Neural cell (in vitro differentiated cells): ENCODE data around the gene SLC30A4. TPM values are rescaled to one million over a fixed set of nuclear protein-coding genes. Genes with fewer than 3 reads are reported as not detected.
"Not testable (repeated sequence)": the region's sequence is repeated elsewhere in the genome, so short reads cannot be mapped to it uniquely, and the experiment has no call there.

Source experiments
- H2AFZ ChIP-seq: fragments of 200-600, 300-800 bp; sonication (generic), shearing (Covaris generic); 2 replicates; pipeline ENCODE4 v1.6.0; 2014; ENCODE audit warnings: low read depth, mild to moderate bottlenecking, antibody characterized with exemption, low read length, moderate library complexity
- H3F3A ChIP-seq: fragments of 200-600 bp; shearing (Covaris generic); 2 replicates; pipeline ENCODE4 v1.6.1; 2016; ENCODE audit warnings: mild to moderate bottlenecking, moderate library complexity, mixed read lengths, antibody characterized with exemption, low read length; ENCODE audit not compliant: insufficient read depth, poor library complexity, severe bottlenecking
- H3K27ac ChIP-seq: fragments of 200-600, 300-800 bp; sonication (generic), shearing (Covaris generic); 2 replicates; pipeline ENCODE4 v1.5.1; 2014; ENCODE audit warnings: mild to moderate bottlenecking, low read length, moderate library complexity
- H3K27me3 ChIP-seq: fragments of 300-800, 200-600 bp; sonication (generic), shearing (Covaris generic); 2 replicates; pipeline ENCODE4 v1.6.0; 2014; ENCODE audit warnings: mild to moderate bottlenecking, low read depth, low read length, moderate library complexity; ENCODE audit not compliant: insufficient read depth
- H3K36me3 ChIP-seq: fragments of 300-800, 200-600 bp; sonication (generic), shearing (Covaris generic); 2 replicates; pipeline ENCODE4 v1.5.1; 2014; ENCODE audit warnings: mild to moderate bottlenecking, antibody characterized with exemption, low read length, moderate library complexity; ENCODE audit not compliant: insufficient read depth
- H3K4me2 ChIP-seq: fragments of 300-800, 200-600 bp; sonication (generic), shearing (Covaris generic); 2 replicates; pipeline ENCODE4 v1.6.0; 2014; ENCODE audit warnings: mild to moderate bottlenecking, low read length
- H3K4me3 ChIP-seq: fragments of 300-800, 200-600 bp; sonication (generic), shearing (Covaris generic); 2 replicates; pipeline ENCODE4 v1.5.1; 2014; ENCODE audit warnings: mild to moderate bottlenecking, low read length, moderate library complexity
- H3K79me2 ChIP-seq: fragments of 200-600 bp; shearing (Covaris generic); replicated peaks from 2 replicates; pipeline ENCODE4 v1.6.0; 2014; ENCODE audit warnings: mild to moderate bottlenecking, low read length, moderate library complexity; ENCODE audit not compliant: insufficient read depth
- H3K9ac ChIP-seq: fragments of 300-800, 200-600 bp; sonication (generic), shearing (Covaris generic); 2 replicates; pipeline ENCODE4 v1.6.1; 2016; ENCODE audit warnings: mild to moderate bottlenecking, low read length, mixed read lengths
- H3K9me2 ChIP-seq: fragments of 200-600 bp; shearing (Covaris generic); 2 replicates; pipeline ENCODE4 v1.6.1; 2016; ENCODE audit warnings: mild to moderate bottlenecking, low read length, mixed read lengths; ENCODE audit not compliant: insufficient read depth
- H3K9me3 ChIP-seq: fragments of 200-600, 300-800 bp; sonication (generic), shearing (Covaris generic); 2 replicates; pipeline ENCODE4 v1.6.1; 2016; ENCODE audit warnings: mild to moderate bottlenecking, mixed run types, low read length, moderate library complexity, mixed read lengths
- H4K20me1 ChIP-seq: fragments of 200-600 bp; shearing (Covaris generic); 2 replicates; pipeline ENCODE4 v1.6.1; 2016; ENCODE audit warnings: mild to moderate bottlenecking, mixed run types; ENCODE audit not compliant: insufficient read depth
- EP300 ChIP-seq: fragments of 450-650 bp; conservative IDR thresholded peaks from 2 replicates; pipeline ENCODE4 v1.6.1; 2014; ENCODE audit warnings: antibody characterized with exemption, mild to moderate bottlenecking, moderate library complexity; ENCODE audit not compliant: poor library complexity, severe bottlenecking
- EZH2 ChIP-seq: fragments of 200-600, 300-800 bp; shearing (Covaris generic), sonication (generic); IDR thresholded peaks from 2 replicates; pipeline ENCODE4 v1.6.1; 2014; ENCODE audit warnings: antibody characterized with exemption, low read length, borderline replicate concordance, mild to moderate bottlenecking; ENCODE audit not compliant: insufficient read depth, poor library complexity, severe bottlenecking
- MXI1 ChIP-seq: fragments of 450-650 bp; conservative IDR thresholded peaks from 2 replicates; pipeline ENCODE4 v1.6.1; 2014; ENCODE audit warnings: antibody characterized with exemption, mild to moderate bottlenecking; ENCODE audit not compliant: poor library complexity, severe bottlenecking
- POLR2AphosphoS5 ChIP-seq: IDR thresholded peaks from 2 replicates; pipeline ENCODE4 v1.6.1; 2012
- RAD21 ChIP-seq: fragments of 450-650 bp; conservative IDR thresholded peaks from 2 replicates; pipeline ENCODE4 v1.6.1; 2014; ENCODE audit warnings: antibody characterized with exemption, mild to moderate bottlenecking, moderate library complexity
- SMC3 ChIP-seq: fragments of 450-650 bp; conservative IDR thresholded peaks from 2 replicates; pipeline ENCODE4 v1.6.1; 2014; ENCODE audit warnings: antibody characterized with exemption, mild to moderate bottlenecking, moderate library complexity; ENCODE audit not compliant: poor library complexity
- TAF1 ChIP-seq: IDR thresholded peaks from 2 replicates; pipeline ENCODE4 v1.6.1; 2012; ENCODE audit warnings: low read depth
- polyA plus RNA-seq: library from polyadenylated mRNA; depleted of rRNA; stranded (reverse); fragments of >200 nt; gene quantifications from 2 replicates; pipeline ENCODE4 v1.2.3, GENCODE V29; 2014
- TF ChIP-seq, protein P1 (sequence below): fragments of 450-650 bp; IDR thresholded peaks from 2 replicates; pipeline ENCODE4 v1.5.1; 2014; ENCODE audit warnings: antibody characterized with exemption, mild to moderate bottlenecking, moderate library complexity; ENCODE audit not compliant: poor library complexity, severe bottlenecking
- TF ChIP-seq, protein P2 (sequence below): IDR thresholded peaks from 2 replicates; pipeline ENCODE4 v1.6.1; 2012; ENCODE audit warnings: borderline replicate concordance

The SLC30A4 gene
- polyA plus RNA-seq, 1 donor from 2014 or later: 6.7 TPM

DNA sequence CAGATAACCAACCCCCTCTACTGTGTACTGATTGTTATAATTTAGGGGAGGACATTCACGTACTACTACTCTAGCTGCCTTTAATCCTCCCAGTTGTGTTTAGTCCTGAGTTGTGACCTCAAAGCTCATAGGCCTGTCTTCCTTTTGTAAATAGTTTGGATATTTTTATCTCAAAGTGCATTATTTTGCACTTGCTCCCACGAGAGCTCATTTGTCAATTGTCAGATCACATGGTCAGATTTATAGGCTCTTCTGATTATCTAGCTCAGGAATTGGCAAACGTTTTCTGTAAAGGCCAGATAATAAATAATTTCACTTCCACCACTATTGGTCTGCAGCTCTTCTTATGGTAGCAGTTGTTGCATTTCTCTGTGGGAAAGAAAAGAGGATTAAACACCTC, 14.4 kb upstream of the SLC30A4 start:
- Histone ChIP-seq H3K36me3 (no peaks in the 10 kb centered on the region), H3K9me3 (no peaks in the 10 kb centered on the region), H3K79me2 (no peaks in the 10 kb centered on the region), H3K27me3 (no peaks in the 10 kb centered on the region), H3K9ac (no peak overlapping the region), H3F3A (no peaks in the 10 kb centered on the region), H3K4me3 (no peak overlapping the region), H3K4me2 (no peak overlapping the region), H2AFZ (no peak overlapping the region), H3K27ac (no peak overlapping the region), H3K9me2 (no peaks in the 10 kb centered on the region), H4K20me1 (no peaks in the 10 kb centered on the region)
- no peak for TF ChIP-seq EP300
- TF ChIP-seq RAD21: no peak
- TF ChIP-seq, protein P1, sequence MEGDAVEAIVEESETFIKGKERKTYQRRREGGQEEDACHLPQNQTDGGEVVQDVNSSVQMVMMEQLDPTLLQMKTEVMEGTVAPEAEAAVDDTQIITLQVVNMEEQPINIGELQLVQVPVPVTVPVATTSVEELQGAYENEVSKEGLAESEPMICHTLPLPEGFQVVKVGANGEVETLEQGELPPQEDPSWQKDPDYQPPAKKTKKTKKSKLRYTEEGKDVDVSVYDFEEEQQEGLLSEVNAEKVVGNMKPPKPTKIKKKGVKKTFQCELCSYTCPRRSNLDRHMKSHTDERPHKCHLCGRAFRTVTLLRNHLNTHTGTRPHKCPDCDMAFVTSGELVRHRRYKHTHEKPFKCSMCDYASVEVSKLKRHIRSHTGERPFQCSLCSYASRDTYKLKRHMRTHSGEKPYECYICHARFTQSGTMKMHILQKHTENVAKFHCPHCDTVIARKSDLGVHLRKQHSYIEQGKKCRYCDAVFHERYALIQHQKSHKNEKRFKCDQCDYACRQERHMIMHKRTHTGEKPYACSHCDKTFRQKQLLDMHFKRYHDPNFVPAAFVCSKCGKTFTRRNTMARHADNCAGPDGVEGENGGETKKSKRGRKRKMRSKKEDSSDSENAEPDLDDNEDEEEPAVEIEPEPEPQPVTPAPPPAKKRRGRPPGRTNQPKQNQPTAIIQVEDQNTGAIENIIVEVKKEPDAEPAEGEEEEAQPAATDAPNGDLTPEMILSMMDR: no peak
- TF ChIP-seq MXI1: no peak

DNA sequence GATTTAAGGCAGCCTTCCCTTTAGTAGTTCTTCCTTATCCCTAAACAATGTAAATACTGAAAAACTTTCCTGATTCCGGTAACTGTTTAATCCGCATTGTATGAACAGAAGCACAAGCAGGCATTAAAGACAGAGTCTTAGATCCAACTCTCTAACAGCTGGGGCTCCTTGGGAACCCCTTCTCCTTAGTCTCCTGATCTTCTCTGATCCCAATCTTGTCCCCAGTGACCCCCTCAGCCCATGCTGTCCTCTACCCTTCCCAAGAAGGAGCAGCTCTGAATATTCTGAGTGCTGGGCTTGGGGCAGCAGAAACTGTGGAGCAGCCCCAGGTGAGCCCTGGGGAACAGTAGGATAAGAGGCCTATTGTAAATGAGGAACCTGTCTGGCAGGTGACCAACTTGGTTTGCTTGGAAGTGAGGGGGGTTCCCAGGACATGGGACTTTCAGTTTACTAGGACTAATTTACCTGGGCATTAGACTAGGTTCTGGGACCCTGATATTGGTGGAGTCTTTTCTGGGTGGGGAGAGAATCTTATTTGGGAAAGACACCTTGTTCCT, 13.0 kb upstream of the SLC30A4 start:
- no peaks in the 10 kb centered on the region for H4K20me1 ChIP-seq
- H3K79me2 ChIP-seq: no peaks in the 10 kb centered on the region
- H3K9me3 ChIP-seq: no peaks in the 10 kb centered on the region
- H3K36me3 ChIP-seq: no peaks in the 10 kb centered on the region
- no peaks in the 10 kb centered on the region for H3F3A ChIP-seq
- no peak overlapping the region for H3K27ac ChIP-seq
- no peak overlapping the region for H3K9ac ChIP-seq
- H3K4me3 ChIP-seq: no peak overlapping the region
- no peaks in the 10 kb centered on the region for H3K27me3 ChIP-seq
- no peak overlapping the region for H3K4me2 ChIP-seq
- H2AFZ ChIP-seq: no peak overlapping the region
- H3K9me2 ChIP-seq: no peaks in the 10 kb centered on the region
- TF ChIP-seq SMC3: no peak
- no peak for TF ChIP-seq EP300

DNA sequence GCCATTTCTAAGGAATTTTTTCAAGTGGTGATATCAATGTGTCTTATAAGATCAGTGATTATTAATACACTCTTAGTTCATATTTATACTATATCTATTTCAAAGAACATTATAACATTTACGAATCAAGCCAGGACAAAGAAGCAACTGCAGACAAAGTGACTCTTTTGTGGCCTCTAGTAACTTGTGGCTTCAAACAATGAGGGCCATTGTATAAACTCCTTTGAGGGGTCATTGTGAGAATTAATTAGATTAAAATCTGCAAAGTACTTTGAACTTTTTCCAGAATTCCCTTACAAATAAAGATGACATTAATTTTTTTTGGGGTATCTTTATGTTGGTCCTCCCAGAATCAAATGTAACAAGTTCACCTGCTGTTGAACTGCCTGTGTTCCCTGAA, 12.3 kb upstream of the SLC30A4 start:
- H3K4me3 ChIP-seq: no peak overlapping the region
- no peak overlapping the region for H2AFZ ChIP-seq
- no peak overlapping the region for H3K27ac ChIP-seq
- H3K36me3 ChIP-seq: no peaks in the 10 kb centered on the region
- no peaks in the 10 kb centered on the region for H4K20me1 ChIP-seq
- no peaks in the 10 kb centered on the region for H3K9me2 ChIP-seq
- H3K9me3 ChIP-seq: no peaks in the 10 kb centered on the region
- no peaks in the 10 kb centered on the region for H3F3A ChIP-seq
- H3K9ac ChIP-seq: no peak overlapping the region
- no peak overlapping the region for H3K4me2 ChIP-seq
- TF ChIP-seq, protein P1: no peak
- TF ChIP-seq RAD21 (no peak), SMC3 (no peak), EZH2 (no peak), TAF1 (no peak), POLR2AphosphoS5 (no peak), EP300 (no peak), MXI1 (no peak)
- TF ChIP-seq, protein P2, sequence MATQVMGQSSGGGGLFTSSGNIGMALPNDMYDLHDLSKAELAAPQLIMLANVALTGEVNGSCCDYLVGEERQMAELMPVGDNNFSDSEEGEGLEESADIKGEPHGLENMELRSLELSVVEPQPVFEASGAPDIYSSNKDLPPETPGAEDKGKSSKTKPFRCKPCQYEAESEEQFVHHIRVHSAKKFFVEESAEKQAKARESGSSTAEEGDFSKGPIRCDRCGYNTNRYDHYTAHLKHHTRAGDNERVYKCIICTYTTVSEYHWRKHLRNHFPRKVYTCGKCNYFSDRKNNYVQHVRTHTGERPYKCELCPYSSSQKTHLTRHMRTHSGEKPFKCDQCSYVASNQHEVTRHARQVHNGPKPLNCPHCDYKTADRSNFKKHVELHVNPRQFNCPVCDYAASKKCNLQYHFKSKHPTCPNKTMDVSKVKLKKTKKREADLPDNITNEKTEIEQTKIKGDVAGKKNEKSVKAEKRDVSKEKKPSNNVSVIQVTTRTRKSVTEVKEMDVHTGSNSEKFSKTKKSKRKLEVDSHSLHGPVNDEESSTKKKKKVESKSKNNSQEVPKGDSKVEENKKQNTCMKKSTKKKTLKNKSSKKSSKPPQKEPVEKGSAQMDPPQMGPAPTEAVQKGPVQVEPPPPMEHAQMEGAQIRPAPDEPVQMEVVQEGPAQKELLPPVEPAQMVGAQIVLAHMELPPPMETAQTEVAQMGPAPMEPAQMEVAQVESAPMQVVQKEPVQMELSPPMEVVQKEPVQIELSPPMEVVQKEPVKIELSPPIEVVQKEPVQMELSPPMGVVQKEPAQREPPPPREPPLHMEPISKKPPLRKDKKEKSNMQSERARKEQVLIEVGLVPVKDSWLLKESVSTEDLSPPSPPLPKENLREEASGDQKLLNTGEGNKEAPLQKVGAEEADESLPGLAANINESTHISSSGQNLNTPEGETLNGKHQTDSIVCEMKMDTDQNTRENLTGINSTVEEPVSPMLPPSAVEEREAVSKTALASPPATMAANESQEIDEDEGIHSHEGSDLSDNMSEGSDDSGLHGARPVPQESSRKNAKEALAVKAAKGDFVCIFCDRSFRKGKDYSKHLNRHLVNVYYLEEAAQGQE: no peak
- H3K79me2 ChIP-seq: no peaks in the 10 kb centered on the region
- H3K27me3 ChIP-seq: no peaks in the 10 kb centered on the region

DNA sequence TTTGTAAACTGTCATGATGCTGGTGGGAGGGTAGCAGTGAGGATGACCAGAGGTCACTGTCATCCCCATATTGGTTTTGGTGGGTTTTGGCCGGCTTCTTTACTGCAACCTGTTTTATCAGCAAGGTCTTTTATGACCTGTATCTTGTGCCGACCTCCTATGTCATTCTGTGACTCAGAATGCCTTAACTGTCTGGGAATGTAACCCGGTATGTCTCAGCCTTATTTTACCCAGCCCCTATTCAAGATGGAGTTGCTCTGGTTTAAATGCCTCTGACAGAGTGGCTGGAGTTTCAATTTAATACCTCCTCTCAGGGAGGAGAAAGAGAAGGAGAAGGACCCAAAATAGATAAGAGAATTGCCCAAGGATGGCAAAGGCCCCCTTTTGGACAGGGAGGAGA, 10.3 kb upstream of the SLC30A4 start:
- H3K4me3 ChIP-seq, H3K9ac ChIP-seq, H3K27ac ChIP-seq, H4K20me1 ChIP-seq, H3K4me2 ChIP-seq, H3K9me3 ChIP-seq, H3K36me3 ChIP-seq, H3K27me3 ChIP-seq, H3K79me2 ChIP-seq, H3F3A ChIP-seq, H3K9me2 ChIP-seq, H2AFZ ChIP-seq: not testable (repeated sequence)
